ENCODE results near the gene DDTL. TPM values are rescaled to one million over a fixed set of nuclear protein-coding genes. Genes with fewer than 3 reads are reported as not detected.
"Not testable (repeated sequence)": the region's sequence is repeated elsewhere in the genome, so short reads cannot be mapped to it uniquely, and the experiment has no call there.

DDTL gene
- polyA plus RNA-seq, 1 of the 3 experiments (the other 2 are of a cell fraction), result 1.6 TPM

- Histone ChIP-seq H3K79me2 (ENCODE audit: insufficient read depth) (no peaks in the 10 kb centered on the region), H3K4me1 (ENCODE audit: control insufficient read depth in 1 of 2, insufficient read depth in 2 of 2, low read depth in 1 of 2, low read length in 1 of 2) (no peaks in the 10 kb centered on the region; a peak in 1 of 4 replicates), H3K27ac (ENCODE audit: low read depth in 2 of 2, low read length in 1 of 2) (no peak overlapping the region), H3K4me3 (ENCODE audit: low read depth in 2 of 2, low read length in 1 of 2) (no peak overlapping the region), H3K36me3 (replicated peaks in 1 of 2; ENCODE audit: control insufficient read depth in 1 of 2, insufficient read depth in 2 of 2, low read length in 1 of 2) (no peaks in the 10 kb centered on the region), H3K9ac (no peak overlapping the region), H2AFZ (ENCODE audit: low read depth) (no peak overlapping the region), H3K27me3 (ENCODE audit: insufficient read depth) (no peaks in the 10 kb centered on the region), H3K9me3 (no peaks in the 10 kb centered on the region), H3K4me2 (no peak overlapping the region), H3F3A (replicated peaks; ENCODE audit: insufficient read depth) (no peaks in the 10 kb centered on the region), H3K9me2 (no peaks in the 10 kb centered on the region), H4K20me1 (ENCODE audit: insufficient read depth) (no peaks in the 10 kb centered on the region)
- ChIA-PET POLR2A (no interaction called here), CTCF (interaction anchor here (1.0 kb wide), 1 partner anchor 18 kb away, joined by 3 read pairs; no protein-coding TSS in a partner anchor)
- no peak for TF ChIP-seq POLR2AphosphoS5 (IDR thresholded peaks at IDR 0.05; ENCODE audit: low read depth, low read length)
- TF ChIP-seq PBX3 (IDR thresholded peaks at IDR 0.05), result no peak
- no peak for TF ChIP-seq YY1 (IDR thresholded peaks at IDR 0.05; ENCODE audit: low read depth)
- no peak for TF ChIP-seq TCF12 (IDR thresholded peaks at IDR 0.05)
- no peak for TF ChIP-seq MAX (IDR thresholded peaks at IDR 0.05; ENCODE audit: low read depth)
- TF ChIP-seq, protein P1, sequence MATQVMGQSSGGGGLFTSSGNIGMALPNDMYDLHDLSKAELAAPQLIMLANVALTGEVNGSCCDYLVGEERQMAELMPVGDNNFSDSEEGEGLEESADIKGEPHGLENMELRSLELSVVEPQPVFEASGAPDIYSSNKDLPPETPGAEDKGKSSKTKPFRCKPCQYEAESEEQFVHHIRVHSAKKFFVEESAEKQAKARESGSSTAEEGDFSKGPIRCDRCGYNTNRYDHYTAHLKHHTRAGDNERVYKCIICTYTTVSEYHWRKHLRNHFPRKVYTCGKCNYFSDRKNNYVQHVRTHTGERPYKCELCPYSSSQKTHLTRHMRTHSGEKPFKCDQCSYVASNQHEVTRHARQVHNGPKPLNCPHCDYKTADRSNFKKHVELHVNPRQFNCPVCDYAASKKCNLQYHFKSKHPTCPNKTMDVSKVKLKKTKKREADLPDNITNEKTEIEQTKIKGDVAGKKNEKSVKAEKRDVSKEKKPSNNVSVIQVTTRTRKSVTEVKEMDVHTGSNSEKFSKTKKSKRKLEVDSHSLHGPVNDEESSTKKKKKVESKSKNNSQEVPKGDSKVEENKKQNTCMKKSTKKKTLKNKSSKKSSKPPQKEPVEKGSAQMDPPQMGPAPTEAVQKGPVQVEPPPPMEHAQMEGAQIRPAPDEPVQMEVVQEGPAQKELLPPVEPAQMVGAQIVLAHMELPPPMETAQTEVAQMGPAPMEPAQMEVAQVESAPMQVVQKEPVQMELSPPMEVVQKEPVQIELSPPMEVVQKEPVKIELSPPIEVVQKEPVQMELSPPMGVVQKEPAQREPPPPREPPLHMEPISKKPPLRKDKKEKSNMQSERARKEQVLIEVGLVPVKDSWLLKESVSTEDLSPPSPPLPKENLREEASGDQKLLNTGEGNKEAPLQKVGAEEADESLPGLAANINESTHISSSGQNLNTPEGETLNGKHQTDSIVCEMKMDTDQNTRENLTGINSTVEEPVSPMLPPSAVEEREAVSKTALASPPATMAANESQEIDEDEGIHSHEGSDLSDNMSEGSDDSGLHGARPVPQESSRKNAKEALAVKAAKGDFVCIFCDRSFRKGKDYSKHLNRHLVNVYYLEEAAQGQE (IDR thresholded peaks at IDR 0.05; ENCODE audit: low read depth, low read length), result no peak
- no peak for TF ChIP-seq CHD2 (IDR thresholded peaks at IDR 0.05; ENCODE audit: low read length, partially characterized antibody)
- TF ChIP-seq EZH2phosphoT487 (IDR thresholded peaks at IDR 0.05; ENCODE audit: borderline replicate concordance, low read depth), result no peak
- TF ChIP-seq SIN3A (IDR thresholded peaks at IDR 0.05; ENCODE audit: borderline replicate concordance, low read depth, low read length), result no peak
- TF ChIP-seq RAD21 (IDR thresholded peaks at IDR 0.05; ENCODE audit: low read length), result no peak
- no peak for TF ChIP-seq TAF1 (IDR thresholded peaks at IDR 0.05; ENCODE audit: borderline replicate concordance, low read depth, low read length)
- TF ChIP-seq EP300 (IDR thresholded peaks at IDR 0.05; ENCODE audit: borderline replicate concordance in 1 of 2, low read depth in 1 of 2, low read length in 1 of 2), result no peak
- TF ChIP-seq GABPA (IDR thresholded peaks at IDR 0.05; ENCODE audit: low read depth), result no peak
- no peak for TF ChIP-seq MXI1 (IDR thresholded peaks at IDR 0.05; ENCODE audit: low read depth, low read length)
- no peak for TF ChIP-seq ZBTB33 (IDR thresholded peaks at IDR 0.05; ENCODE audit: borderline replicate concordance, low read depth)
- 48% methylated on average over 3 of the region's 3 CpGs for WGBS (ENCODE audit: low lambda C conversion rate)
- DNase-seq, result no peak
Measured at GRCh38 chr22:23939017-23939357, 27.7 kb upstream of the DDTL start.

- not testable (repeated sequence) for H3K27me3 ChIP-seq (ENCODE audit: insufficient read depth); H3K4me2 ChIP-seq
Measured at GRCh38 chr22:23940166-23940565, 26.5 kb upstream of the DDTL start.

GRCh38 chr22:23947391-23947790 is 19.3 kb upstream of the DDTL start:
- H3K27me3 ChIP-seq (ENCODE audit: insufficient read depth); H3K4me2 ChIP-seq; H3K36me3 ChIP-seq (replicated peaks in 1 of 2; ENCODE audit: control insufficient read depth in 1 of 2, insufficient read depth in 2 of 2, low read length in 1 of 2); H3K4me3 ChIP-seq (ENCODE audit: low read depth in 2 of 2, low read length in 1 of 2); CTCF ChIA-PET; H4K20me1 ChIP-seq (ENCODE audit: insufficient read depth); H3K9ac ChIP-seq; H3K79me2 ChIP-seq (ENCODE audit: insufficient read depth); H3K9me2 ChIP-seq; H3K27ac ChIP-seq (ENCODE audit: low read depth in 2 of 2, low read length in 1 of 2); H3K9me3 ChIP-seq; H3F3A ChIP-seq (replicated peaks; ENCODE audit: insufficient read depth); H2AFZ ChIP-seq (ENCODE audit: low read depth); DNase-seq; POLR2A ChIA-PET; H3K4me1 ChIP-seq (ENCODE audit: control insufficient read depth in 1 of 2, insufficient read depth in 2 of 2, low read depth in 1 of 2, low read length in 1 of 2): not testable (repeated sequence)
- WGBS (ENCODE audit: low lambda C conversion rate), result 31% methylated on average over 3 of the region's 3 CpGs

More at GRCh38 chr22:23940166-23940565, 26.5 kb upstream of the DDTL start:
- H3K79me2 ChIP-seq (ENCODE audit: insufficient read depth); H3K9me2 ChIP-seq; H4K20me1 ChIP-seq (ENCODE audit: insufficient read depth); H3K4me3 ChIP-seq (ENCODE audit: low read depth in 2 of 2, low read length in 1 of 2); H3F3A ChIP-seq (replicated peaks; ENCODE audit: insufficient read depth); CTCF ChIA-PET; DNase-seq; H3K9me3 ChIP-seq; H3K36me3 ChIP-seq (replicated peaks in 1 of 2; ENCODE audit: control insufficient read depth in 1 of 2, insufficient read depth in 2 of 2, low read length in 1 of 2); H3K9ac ChIP-seq; H2AFZ ChIP-seq (ENCODE audit: low read depth); H3K27ac ChIP-seq (ENCODE audit: low read depth in 2 of 2, low read length in 1 of 2); H3K4me1 ChIP-seq (ENCODE audit: control insufficient read depth in 1 of 2, insufficient read depth in 2 of 2, low read depth in 1 of 2, low read length in 1 of 2); POLR2A ChIA-PET: not testable (repeated sequence)
- WGBS (ENCODE audit: low lambda C conversion rate), result 94% methylated on average over 3 of the region's 14 CpGs

Measured in SK-N-SH (cell line).